Neuronal stem cell (in vitro differentiated cells): ENCODE measurements around the gene METTL16.
A peak's percentile ranks its signal among the peaks of the same experiment; 100 is the strongest.

ENCODE experiments used
- DNase-seq: peaks from one replicate; pipeline ENCODE4 v3.0.0-alpha.2; 2013; ENCODE audit warnings: low spot score
- H2AFZ ChIP-seq: one replicate; pipeline ENCODE4 v1.6.1; 2013; ENCODE audit warnings: mild to moderate bottlenecking, low read length, inconsistent platforms
- H2AK5ac ChIP-seq: 2 replicates; pipeline ENCODE4 v1.6.1; 2013; ENCODE audit warnings: low read depth, mild to moderate bottlenecking, inconsistent platforms, low read length, moderate library complexity, mixed read lengths
- H2BK120ac ChIP-seq: 2 replicates; pipeline ENCODE4 v1.6.1; 2013; ENCODE audit warnings: low read depth, mild to moderate bottlenecking, inconsistent platforms, low read length, moderate library complexity, mixed read lengths
- H2BK12ac ChIP-seq: one replicate; pipeline ENCODE4 v1.6.1; 2013; ENCODE audit warnings: low read length, inconsistent platforms
- H2BK15ac ChIP-seq: 2 replicates; pipeline ENCODE4 v1.6.1; 2013; ENCODE audit warnings: mild to moderate bottlenecking, low read length, inconsistent platforms, mixed read lengths
- H2BK5ac ChIP-seq: one replicate; pipeline ENCODE4 v1.6.1; 2013; ENCODE audit warnings: inconsistent platforms, mild to moderate bottlenecking, low read length, moderate library complexity
- H3K14ac ChIP-seq: one replicate; pipeline ENCODE4 v1.6.1; 2013; ENCODE audit warnings: low read length, inconsistent platforms
- H3K18ac ChIP-seq: 2 replicates; pipeline ENCODE4 v1.6.1; 2013; ENCODE audit warnings: low read length, inconsistent platforms
- H3K23ac ChIP-seq: 2 replicates; pipeline ENCODE4 v1.6.1; 2013; ENCODE audit warnings: low read depth, mild to moderate bottlenecking, mixed read lengths, low read length, inconsistent platforms; ENCODE audit not compliant: poor library complexity
- H3K27ac ChIP-seq: replicated peaks from 3 replicates; pipeline ENCODE4 v1.5.1; 2013; ENCODE audit warnings: low read length, inconsistent platforms
- H3K27me3 ChIP-seq, 3 experiments: 2 replicates each; pipeline ENCODE4 v1.6.1; 2013; ENCODE audit warnings: low read length in 3 of 3, mild to moderate bottlenecking in 2 of 3, inconsistent platforms in 1 of 3, low read depth in 1 of 3, mixed read lengths in 1 of 3, moderate library complexity in 1 of 3; ENCODE audit not compliant: control insufficient read depth in 3 of 3, insufficient read depth in 3 of 3
- H3K36me3 ChIP-seq, 2 donors: replicated peaks in 1 of 2; 2 replicates each; pipeline ENCODE4 v1.6.1; 2013; ENCODE audit warnings: low read length in 2 of 2; ENCODE audit not compliant: control insufficient read depth in 2 of 2, insufficient read depth in 2 of 2
- H3K4ac ChIP-seq: 2 replicates; pipeline ENCODE4 v1.6.1; 2013; ENCODE audit warnings: inconsistent platforms, mild to moderate bottlenecking, low read length, moderate library complexity
- H3K4me1 ChIP-seq, 2 donors: 1 replicate in 1 of 2; 2 replicates in 1 of 2; pipeline ENCODE4 v1.6.1; 2013; ENCODE audit warnings: low read length in 2 of 2, low read depth in 1 of 2; ENCODE audit not compliant: control insufficient read depth in 2 of 2, insufficient read depth in 1 of 2
- H3K4me2 ChIP-seq: one replicate; pipeline ENCODE4 v1.6.1; 2013; ENCODE audit warnings: mild to moderate bottlenecking, low read length, inconsistent platforms; ENCODE audit not compliant: insufficient read depth, poor library complexity, severe bottlenecking
- H3K4me3 ChIP-seq, 2 donors: 2 replicates each; pipeline ENCODE4 v1.5.1; 2013; ENCODE audit warnings: low read length in 2 of 2, mild to moderate bottlenecking in 2 of 2, inconsistent platforms in 1 of 2, moderate library complexity in 1 of 2
- H3K79me1 ChIP-seq: one replicate; pipeline ENCODE4 v1.6.1; 2013; ENCODE audit warnings: low read depth, mild to moderate bottlenecking, inconsistent platforms, low read length, moderate library complexity
- H3K9ac ChIP-seq: one replicate; pipeline ENCODE4 v1.6.1; 2013; ENCODE audit warnings: mild to moderate bottlenecking, low read depth, low read length, inconsistent platforms; ENCODE audit not compliant: poor library complexity
- H3K9me3 ChIP-seq, 2 donors: replicated peaks in 1 of 2; 2 replicates each; pipeline versions ENCODE3 to v1.6.1; 2013; ENCODE audit warnings: low read length in 2 of 2, mild to moderate bottlenecking in 2 of 2, inconsistent platforms in 1 of 2, low read depth in 1 of 2, mixed read lengths in 1 of 2, moderate library complexity in 1 of 2; ENCODE audit not compliant: control insufficient read depth in 2 of 2, insufficient read depth in 1 of 2
- H4K8ac ChIP-seq: one replicate; pipeline ENCODE4 v1.6.1; 2013; ENCODE audit warnings: low read depth, mild to moderate bottlenecking, inconsistent platforms, low read length, moderate library complexity
- H4K91ac ChIP-seq: one replicate; pipeline ENCODE4 v1.6.1; 2013; ENCODE audit warnings: low read length, low read depth, mild to moderate bottlenecking, inconsistent platforms; ENCODE audit not compliant: poor library complexity
- WGBS, 2 donors: extraction: QIAGEN DNeasy Blood & Tissue Kit; methylation state at CpG; one replicate each; pipeline ENCODE4 v1.1.7; 2013; ENCODE audit warnings: missing lambda C conversion rate in 2 of 2, mixed read lengths in 1 of 2; ENCODE audit not compliant: insufficient read length in 2 of 2, insufficient replicate concordance in 1 of 2; ENCODE audit errors: extremely low coverage in 2 of 2; 5-methylcytosine and 5-hydroxymethylcytosine counted together

The METTL16 gene

GRCh38 chr17:2372681-2373080 lies 139.0 kb downstream of the METTL16 start:
- Histone ChIP-seq H2BK15ac (no peak overlapping the region), H3K9me3 (peaks cover 0 to 1% of the 10 kb centered on the region in 2 donors), H2AFZ (no peak overlapping the region), H3K27ac (no peak overlapping the region), H3K23ac (no peak overlapping the region), H3K4ac (no peak overlapping the region), H3K14ac (no peak overlapping the region), H3K9ac (no peak overlapping the region), H3K27me3 (no peaks in the 10 kb centered on the region), H4K8ac (no peak overlapping the region), H3K36me3 (peaks cover 37 to 57% of the 10 kb centered on the region in 2 donors), H2BK12ac (no peak overlapping the region), H3K4me3 (no peak overlapping the region), H3K18ac (no peak overlapping the region), H3K4me1 (peaks cover 2 to 9% of the 10 kb centered on the region in 2 donors), H3K4me2 (no peak overlapping the region), H2AK5ac (no peak overlapping the region), H2BK120ac (no peak overlapping the region), H4K91ac (no peak overlapping the region), H2BK5ac (no peak overlapping the region), H3K79me1 (no peaks in the 10 kb centered on the region)
- no peak for DNase-seq
- no CpG with 5 or more reads among the region's 16 CpGs for WGBS, 2 donors

DNA sequence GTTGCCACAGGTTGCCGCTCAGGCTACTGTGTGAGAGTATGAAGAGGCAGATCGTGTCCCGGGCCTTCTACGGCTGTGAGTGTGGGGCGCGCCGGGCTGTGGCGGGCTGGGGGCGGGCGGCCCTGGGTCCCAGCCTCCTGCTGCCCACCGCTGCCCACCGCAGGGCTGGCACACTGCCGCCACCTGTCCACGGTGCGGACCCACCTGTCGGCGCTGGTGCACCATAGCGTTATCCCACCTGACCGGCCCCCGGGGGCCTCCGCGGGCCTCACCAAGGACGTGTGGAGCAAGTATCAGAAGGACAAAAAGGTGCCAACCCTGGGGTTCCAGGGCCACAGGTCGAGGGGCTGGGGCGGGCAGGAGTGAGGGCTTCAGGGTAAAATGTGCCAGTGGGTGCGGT lies 139.5 kb downstream of the METTL16 start:
- H2BK120ac ChIP-seq: no peak overlapping the region
- H3K27me3 ChIP-seq: no peaks in the 10 kb centered on the region
- no peak overlapping the region for H2AFZ ChIP-seq
- H3K14ac ChIP-seq: no peak overlapping the region
- no peak for DNase-seq
- no peak overlapping the region for H2BK5ac ChIP-seq
- no peak overlapping the region for H3K23ac ChIP-seq
- H3K36me3 ChIP-seq: peaks cover 37 to 53% of the 10 kb centered on the region in 2 donors
- H3K79me1 ChIP-seq: no peaks in the 10 kb centered on the region
- no peak overlapping the region for H2BK12ac ChIP-seq
- no peak overlapping the region for H3K27ac ChIP-seq
- H4K8ac ChIP-seq: no peak overlapping the region
- H3K4ac ChIP-seq: no peak overlapping the region
- no peak overlapping the region for H3K4me3 ChIP-seq
- H3K9ac ChIP-seq: peak overlapping the region; percentile 36
- no peak overlapping the region for H2BK15ac ChIP-seq
- H3K18ac ChIP-seq: no peak overlapping the region
- peak overlapping the region; percentile 43 for H4K91ac ChIP-seq
- peaks cover 0 to 1% of the 10 kb centered on the region in 2 donors for H3K9me3 ChIP-seq
- WGBS, 2 donors: no CpG with 5 or more reads among the region's 26 CpGs
- peaks cover 2 to 9% of the 10 kb centered on the region in 2 donors for H3K4me1 ChIP-seq
- no peak overlapping the region for H3K4me2 ChIP-seq
- no peak overlapping the region for H2AK5ac ChIP-seq

DNA sequence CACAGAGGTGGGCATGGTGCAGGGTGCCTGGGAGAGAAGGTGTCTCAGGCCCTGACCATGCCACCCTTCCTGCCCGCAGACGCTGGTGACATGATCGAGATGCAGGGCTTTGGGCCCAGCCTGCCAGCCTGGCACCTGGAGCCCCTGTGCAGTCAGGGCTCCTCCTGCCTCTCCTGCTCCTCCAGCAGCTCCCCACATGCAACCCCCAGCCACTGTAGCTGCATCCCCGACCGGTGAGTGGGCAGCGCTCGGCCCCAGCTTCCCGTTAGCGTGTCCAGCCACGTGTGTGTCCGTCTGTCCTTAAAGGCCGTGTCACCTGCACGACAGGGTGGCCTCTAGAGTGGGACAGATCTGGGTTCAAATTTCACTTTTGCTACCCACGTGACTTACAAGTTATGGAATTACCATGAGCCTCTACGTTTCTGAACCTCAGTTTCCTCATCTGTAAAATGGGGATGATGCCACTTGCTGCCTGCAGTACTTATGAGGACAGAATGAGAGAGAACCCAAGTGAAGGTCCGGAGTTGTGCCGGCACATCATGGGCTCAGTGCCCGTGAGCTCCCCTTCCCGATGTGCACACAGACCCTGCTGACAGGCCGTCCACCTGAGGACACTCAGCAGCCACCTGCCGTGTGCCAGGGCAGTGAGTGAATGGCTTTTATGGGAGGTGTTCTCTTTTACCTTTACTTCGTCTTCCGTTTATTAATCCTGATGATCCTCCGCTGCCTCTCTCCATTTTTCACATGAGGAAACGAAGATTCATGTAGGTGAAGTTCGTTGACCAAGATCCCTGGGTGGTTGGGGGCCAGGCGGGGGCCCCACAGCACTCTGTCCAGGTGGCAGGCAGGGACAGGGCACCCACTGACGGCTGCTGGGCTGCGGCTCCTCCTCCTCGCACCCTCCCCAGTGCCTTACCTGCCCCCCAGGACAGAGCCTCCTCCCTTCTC lies 140.2 kb downstream of the METTL16 start:
- Histone ChIP-seq H3K9me3 (no peaks in the 10 kb centered on the region), H3K4me1 (peaks cover 2 to 9% of the 10 kb centered on the region in 2 donors), H3K4ac (no peak overlapping the region), H4K8ac (peak overlapping the region; percentile 53), H2AK5ac (peak overlapping the region; percentile 71), H2BK5ac (no peak overlapping the region), H3K9ac (peak overlapping the region; percentile 54), H3K23ac (peak overlapping the region; percentile 44), H2BK12ac (no peak overlapping the region), H4K91ac (no peak overlapping the region), H3K27me3 (no peaks in the 10 kb centered on the region), H2BK15ac (no peak overlapping the region), H3K14ac (no peak overlapping the region), H3K36me3 (peaks cover 33 to 53% of the 10 kb centered on the region in 2 donors), H3K18ac (no peak overlapping the region), H2BK120ac (no peak overlapping the region), H3K79me1 (no peaks in the 10 kb centered on the region), H2AFZ (no peak overlapping the region), H3K4me3 (no peak overlapping the region), H3K4me2 (no peak overlapping the region), H3K27ac (no peak overlapping the region)
- WGBS, 2 donors: no CpG with 5 or more reads among the region's 30 CpGs
- no peak for DNase-seq

GRCh38 chr17:2370211-2370589 lies 141.5 kb downstream of the METTL16 start:
- Histone ChIP-seq H4K91ac (no peak overlapping the region), H2BK5ac (peak overlapping the region; percentile 43), H3K27ac (no peak overlapping the region), H2BK120ac (no peak overlapping the region), H2AK5ac (no peak overlapping the region), H2AFZ (no peak overlapping the region), H3K27me3 (no peaks in the 10 kb centered on the region), H3K4ac (no peak overlapping the region), H2BK12ac (no peak overlapping the region), H2BK15ac (no peak overlapping the region), H3K36me3 (peaks cover 28 to 47% of the 10 kb centered on the region in 2 donors), H3K14ac (no peak overlapping the region), H3K4me3 (no peak overlapping the region), H4K8ac (no peak overlapping the region), H3K4me1 (peaks cover 2 to 9% of the 10 kb centered on the region in 2 donors), H3K4me2 (no peak overlapping the region), H3K9ac (peak overlapping the region; percentile 9), H3K18ac (no peak overlapping the region), H3K79me1 (no peaks in the 10 kb centered on the region), H3K9me3 (no peaks in the 10 kb centered on the region), H3K23ac (no peak overlapping the region)
- DNase-seq: no peak
- no CpG with 5 or more reads among the region's 11 CpGs for WGBS, 2 donors
